NCI-H1417 treated with DMSO at 0.1 percent for 48 hours (cell line): ENCODE measurements around the gene TUBAL3.
A peak's percentile ranks its signal among the peaks of the same experiment; 100 is the strongest.
"Not testable (repeated sequence)": the region's sequence is repeated elsewhere in the genome, so short reads cannot be mapped to it uniquely, and the experiment has no call there.

Experiments used
- DNase-seq: peaks from one replicate; lab custom pipeline; 2025; lab: John Stamatoyannopoulos, UW

The TUBAL3 gene

DNA sequence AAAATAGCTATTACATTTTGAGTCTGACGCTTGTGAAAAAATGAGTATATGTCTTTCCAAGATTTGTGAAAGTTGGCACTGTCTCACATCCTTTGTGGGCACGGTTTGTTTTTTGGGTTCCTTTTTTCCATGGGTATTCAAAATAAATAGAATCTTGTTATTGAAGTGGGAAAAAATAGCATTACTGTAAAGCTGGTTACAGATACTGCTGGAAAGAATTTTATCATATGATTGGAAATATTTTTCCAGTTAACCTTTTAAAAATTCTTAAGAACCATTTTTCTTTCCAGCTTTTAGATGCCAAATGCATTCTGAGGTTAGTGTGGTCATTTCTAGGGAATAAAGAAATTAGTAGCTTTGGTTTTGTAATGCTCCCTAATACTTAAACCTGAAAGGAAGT is 19.1 kb upstream of the TUBAL3 start:
- DNase-seq: no peak

DNA sequence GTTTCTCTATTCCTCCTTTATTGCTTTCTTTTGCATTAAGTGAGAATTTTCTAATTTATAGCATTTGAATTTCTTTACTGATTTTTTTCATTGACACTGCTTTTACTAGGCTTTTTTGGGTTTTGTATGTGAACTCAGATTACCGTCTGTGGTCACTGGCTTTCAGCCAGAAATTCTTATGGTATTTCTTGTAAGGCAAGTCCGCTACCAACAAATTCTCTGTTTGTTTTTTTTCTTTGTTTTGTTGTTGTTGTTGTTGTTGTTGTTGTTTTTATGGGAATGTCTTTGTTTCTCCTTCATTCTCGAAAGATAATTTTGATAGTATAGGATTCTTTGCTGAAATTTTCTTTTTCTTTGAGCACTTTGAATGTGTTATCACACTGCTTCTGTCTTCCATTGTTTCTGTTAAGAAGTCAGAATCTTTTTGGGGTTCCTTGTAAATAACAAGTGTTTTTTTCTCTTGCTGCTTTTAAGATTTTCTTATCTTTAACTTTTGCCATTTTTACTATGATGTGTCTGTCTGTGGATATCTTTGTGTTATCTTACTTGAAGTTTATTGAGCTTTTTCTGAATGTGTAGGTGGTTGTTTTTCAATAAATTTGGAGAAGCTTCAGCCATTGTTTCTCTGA is 15.0 kb upstream of the TUBAL3 start:
- DNase-seq: no peak

DNA sequence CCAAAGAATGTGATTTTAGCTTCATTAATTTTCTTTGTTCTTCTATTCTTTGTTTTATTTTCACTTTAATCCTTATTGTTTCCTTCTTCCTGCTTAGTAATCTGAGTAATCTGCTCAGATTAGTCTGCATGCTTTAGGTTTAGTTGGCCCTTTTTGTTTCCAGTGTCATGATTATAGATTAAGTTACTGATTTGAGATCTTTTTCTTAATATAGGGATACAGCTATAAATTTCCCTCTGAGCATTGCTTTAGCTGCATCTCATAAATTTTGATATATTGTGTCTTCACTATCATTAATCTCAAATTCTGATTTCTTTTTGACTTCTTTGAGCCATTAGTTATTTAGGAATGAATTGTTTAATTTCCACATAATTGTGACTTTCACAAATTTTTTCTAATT is 14.0 kb upstream of the TUBAL3 start:
- no peak for DNase-seq

DNA sequence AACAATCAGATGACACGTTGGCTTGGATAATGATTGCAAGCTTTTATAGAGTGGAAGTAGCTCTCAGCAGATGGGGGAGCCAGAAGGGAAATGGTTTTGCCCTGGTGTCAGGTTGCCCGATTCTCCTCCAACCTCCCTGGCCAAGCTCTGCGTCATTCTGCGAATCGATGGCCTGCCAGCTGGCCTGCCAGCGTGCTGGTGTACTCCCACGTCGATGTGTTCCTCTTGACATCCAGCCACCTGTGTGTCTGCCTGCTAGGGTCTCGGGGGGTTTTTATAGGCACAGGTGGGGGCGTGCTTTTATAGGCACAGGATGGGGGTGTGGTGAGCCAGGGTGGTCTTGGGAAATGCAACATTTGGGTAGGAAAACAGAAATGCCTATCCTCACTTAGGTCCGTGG is 12.4 kb upstream of the TUBAL3 start:
- DNase-seq: no peak

DNA sequence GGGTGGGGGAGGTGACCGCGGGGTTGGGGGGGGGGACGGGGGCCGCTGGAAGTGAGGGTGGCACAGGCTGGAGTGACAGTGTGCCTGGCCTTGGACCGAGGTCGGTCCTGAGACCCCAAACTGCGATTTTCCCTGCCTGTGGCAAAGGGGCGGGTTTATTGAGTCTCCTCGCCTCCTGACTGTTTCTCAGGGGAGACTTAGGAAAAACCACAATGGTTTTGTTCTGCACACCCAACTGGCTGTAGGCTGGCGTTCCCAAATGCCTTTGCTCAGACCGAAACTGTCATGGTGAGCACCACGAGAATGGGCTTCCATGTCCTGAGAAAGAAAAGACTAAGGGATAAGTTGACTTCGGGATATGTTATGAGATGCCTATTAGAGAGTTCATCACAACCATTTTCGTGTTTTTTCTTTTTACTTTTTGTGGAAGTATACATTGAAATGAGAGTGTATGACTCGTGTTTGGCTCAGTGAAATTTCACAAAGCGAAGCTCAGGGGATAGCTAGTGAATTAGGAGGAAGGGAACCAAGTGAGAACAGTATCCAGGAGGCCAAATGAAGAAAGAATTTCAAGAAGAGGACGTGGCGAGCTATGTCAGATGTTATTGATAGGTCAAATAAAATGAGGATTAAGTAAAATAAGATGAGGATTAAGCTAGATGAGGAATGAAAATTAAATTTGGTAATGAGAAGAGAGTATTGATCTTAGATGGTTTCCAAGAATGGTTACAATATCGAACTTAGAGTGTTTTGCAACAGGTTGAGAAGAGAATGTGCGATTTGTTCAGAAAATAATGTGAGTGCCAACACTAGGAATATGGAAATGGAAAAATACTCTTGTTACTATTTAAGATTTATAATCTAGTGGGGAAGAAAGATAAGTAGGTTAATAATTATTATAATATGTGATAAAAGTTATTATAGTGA is 8.6 kb upstream of the TUBAL3 start:
- DNase-seq: no peak

GRCh38 chr10:5412277-5412941 is 7.8 kb upstream of the TUBAL3 start, which contains the start of gene NET1:
TSS of gene NET1 (plus strand) at chr10:5412557. CDS start at chr10:5412693, 136 bp downstream.
- DNase-seq: peak; percentile 36

DNA sequence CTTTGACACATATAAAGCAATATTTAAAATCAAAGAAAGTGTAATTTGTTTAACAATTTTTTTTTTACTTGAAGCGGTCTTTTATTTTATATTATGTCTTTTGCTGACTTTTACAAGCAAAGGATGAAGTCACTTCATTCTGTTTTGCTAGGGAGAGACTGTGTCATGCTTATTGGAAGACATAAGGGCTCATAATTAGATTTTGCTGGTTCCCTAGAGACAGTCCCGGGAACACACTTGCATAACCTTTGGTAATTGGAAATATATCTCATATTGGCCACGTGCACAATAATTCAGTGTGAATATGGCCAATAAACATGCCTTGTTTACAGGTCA is 7.3 kb upstream of the TUBAL3 start:
- DNase-seq: no peak

DNA sequence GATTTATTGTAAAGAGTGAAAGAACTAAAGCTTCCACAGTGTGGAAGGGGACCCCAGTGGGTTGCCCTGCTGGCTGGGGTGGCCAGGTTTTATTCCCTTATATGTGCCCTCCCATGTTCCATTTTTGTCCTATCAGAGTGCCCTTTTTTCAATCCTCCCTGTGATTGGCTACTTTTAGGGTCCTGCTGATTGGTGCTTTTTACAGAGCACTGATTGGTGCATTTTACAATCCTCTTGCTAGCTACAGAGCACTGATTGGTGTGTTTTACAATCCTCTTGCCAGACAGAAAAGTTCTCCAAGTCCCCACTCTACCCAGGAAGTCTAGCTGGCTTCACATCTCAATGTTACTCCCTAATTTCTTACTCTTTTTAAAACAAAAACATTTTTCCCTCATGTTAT is 6.2 kb upstream of the TUBAL3 start:
- DNase-seq: not testable (repeated sequence)

- DNase-seq: no peak
These were observed 2.3 kb upstream of the TUBAL3 start for GRCh38 chr10:5406918-5407317.

- DNase-seq: no peak
These were observed 1.8 kb downstream of the TUBAL3 start for GRCh38 chr10:5402798-5403197.

GRCh38 chr10:5400468-5401240 is 4.0 kb downstream of the TUBAL3 start:
- no peak for DNase-seq

GRCh38 chr10:5399332-5399731 is 5.3 kb downstream of the TUBAL3 start:
- no peak for DNase-seq

- DNase-seq: no peak
These were observed 7.9 kb downstream of the TUBAL3 start for GRCh38 chr10:5396556-5397300.

DNA sequence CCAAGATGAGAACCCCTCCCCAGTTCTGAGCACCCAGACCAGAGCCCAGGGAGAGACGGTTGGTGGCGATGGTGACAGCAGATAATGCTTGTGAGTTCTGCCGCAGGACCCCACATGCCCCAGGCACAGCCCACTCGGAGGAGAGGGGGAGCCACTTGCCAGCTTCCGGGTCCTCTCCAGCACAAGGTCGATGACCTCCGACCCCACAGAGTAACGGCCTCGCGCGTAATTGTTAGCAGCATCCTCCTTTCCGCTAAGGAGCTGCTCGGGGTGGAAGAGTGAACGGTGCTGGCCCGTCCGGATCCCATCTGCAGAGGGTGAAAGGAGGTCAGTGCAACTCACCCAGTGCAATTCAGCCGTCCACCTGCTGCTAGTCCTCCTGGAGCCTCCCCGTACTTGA is 9.5 kb downstream of the TUBAL3 start:
- DNase-seq: no peak

DNA sequence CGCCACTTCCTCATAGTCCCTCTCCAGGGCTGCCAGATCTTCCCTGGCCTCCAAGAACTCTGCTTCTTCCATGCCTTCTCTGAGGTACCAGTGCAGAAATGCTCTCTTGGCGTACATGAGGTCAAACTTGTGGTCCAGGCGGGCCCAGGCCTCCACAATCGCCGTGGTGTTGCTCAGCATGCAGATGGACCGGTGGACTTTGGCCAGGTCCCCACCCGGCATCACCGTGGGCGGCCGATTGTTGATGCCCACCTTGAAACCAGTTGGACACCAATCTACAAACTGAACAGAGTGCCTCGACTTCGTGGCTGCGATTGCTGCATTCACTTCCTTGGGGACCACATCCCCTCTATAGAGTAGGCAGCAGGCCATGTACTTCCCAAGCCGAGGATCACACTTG is 11.1 kb downstream of the TUBAL3 start:
- no peak for DNase-seq

- no peak for DNase-seq
These were observed 12.8 kb downstream of the TUBAL3 start for GRCh38 chr10:5391790-5392189.

DNA sequence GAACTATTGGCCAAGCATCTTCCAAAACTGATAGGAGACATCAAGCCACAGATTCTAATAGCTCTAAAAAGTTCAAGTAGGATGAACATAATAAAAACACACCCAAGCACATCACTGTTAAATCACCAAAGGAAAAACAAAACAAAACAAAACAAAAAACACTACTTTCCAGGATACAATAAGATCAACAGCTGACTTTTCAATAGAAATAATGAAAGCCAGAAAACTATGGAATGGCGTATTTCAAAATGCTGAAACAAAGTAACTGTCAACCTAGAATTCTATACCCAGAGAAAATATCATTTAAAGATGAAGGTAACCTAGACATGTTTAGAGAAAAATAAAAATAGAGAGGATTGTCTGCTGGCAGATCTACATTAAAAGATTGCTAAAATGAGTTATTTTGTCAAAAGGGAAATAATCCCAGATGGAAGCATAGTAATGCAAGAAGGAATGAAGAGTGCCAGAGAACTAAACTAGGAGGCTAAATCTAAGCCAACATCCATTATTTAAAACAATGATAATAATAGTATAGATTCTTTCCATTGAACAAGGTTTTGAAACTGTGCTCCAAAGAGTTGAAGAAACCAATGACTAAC is 13.9 kb downstream of the TUBAL3 start:
- no peak for DNase-seq

DNA sequence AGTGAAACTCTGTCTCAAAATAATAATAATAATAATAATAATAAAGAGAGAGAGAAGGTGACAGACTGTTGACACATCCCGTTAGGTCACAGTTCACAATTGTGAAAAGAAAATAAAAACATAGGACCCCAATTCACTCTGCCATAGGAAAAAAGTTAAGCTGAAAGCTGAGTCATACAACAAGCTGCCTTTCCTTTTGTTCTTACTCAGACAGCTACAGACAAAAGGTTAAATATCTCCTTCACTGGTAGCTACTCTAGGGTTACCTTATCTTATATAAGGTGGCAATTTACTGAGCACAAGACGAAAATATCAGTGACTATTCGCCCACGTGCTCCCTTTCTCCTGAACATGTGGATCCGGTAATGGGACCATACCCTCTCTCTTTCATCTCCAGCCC is 17.5 kb downstream of the TUBAL3 start:
- DNase-seq: no peak

- no peak for DNase-seq
These were observed 19.4 kb downstream of the TUBAL3 start for GRCh38 chr10:5385224-5385623.

DNA sequence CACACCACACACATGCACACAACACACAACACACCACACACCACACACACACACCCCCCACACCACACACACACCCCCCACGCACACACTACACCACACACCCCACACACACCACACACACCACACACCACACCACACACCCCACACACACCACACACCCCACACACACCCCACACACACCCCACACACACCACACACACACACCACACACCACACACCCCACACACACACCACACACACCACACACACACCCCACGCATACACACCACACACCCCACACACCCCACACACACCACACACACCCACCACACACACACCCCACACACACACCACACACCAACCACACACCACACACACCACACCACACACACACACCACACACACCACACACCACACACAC is 23.4 kb downstream of the TUBAL3 start:
- no peak for DNase-seq

DNA sequence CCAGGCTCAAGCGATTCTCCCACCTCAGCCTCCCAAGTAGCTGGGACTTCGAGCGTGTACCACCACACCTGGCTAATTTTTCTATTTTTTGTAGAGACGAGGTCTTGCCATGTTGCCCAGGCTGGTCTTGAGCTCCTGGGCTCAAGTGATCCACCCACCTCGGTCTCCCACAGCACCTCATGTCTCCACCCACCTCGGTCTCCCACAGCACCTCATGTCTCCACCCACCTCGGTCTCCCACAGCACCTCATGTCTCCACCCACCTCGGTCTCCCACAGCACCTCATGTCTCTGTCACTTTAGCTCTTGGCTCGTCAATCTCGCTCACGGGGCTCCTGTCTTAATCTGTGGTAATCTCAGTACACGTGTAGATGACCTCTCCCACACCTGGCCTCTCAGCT is 24.2 kb downstream of the TUBAL3 start:
- not testable (repeated sequence) for DNase-seq
